Muscle of leg (tissue), 11 donors: Measurements from ENCODE around the gene TSPAN18. TPM values are rescaled to one million over a fixed set of nuclear protein-coding genes. Genes with fewer than 3 reads are reported as not detected.

Experiments used
- DNase-seq: peaks from one replicate; pipeline ENCODE4 v3.0.0; 2013
- H3K27ac ChIP-seq: one replicate; pipeline ENCODE4 v1.5.1; 2013; ENCODE audit warnings: mild to moderate bottlenecking, low read length, control low read depth
- H3K27me3 ChIP-seq: one replicate; pipeline ENCODE4 v1.6.1; 2013; ENCODE audit warnings: low read length; ENCODE audit not compliant: control insufficient read depth, insufficient read depth
- H3K36me3 ChIP-seq: one replicate; pipeline ENCODE4 v1.6.1; 2013; ENCODE audit warnings: low read length; ENCODE audit not compliant: control insufficient read depth, insufficient read depth
- H3K4me1 ChIP-seq: one replicate; pipeline ENCODE4 v1.6.1; 2013; ENCODE audit warnings: low read length; ENCODE audit not compliant: control insufficient read depth, insufficient read depth
- H3K4me3 ChIP-seq: one replicate; pipeline ENCODE4 v1.5.1; 2013; ENCODE audit warnings: low read length, control low read depth
- H3K9me3 ChIP-seq: replicated peaks from 2 replicates; pipeline ENCODE4 v1.6.1; 2013; ENCODE audit warnings: low read depth, low read length; ENCODE audit not compliant: control insufficient read depth
- WGBS: methylation state at CpG from one replicate; pipeline ENCODE4 v1.1.5; 2013; ENCODE audit warnings: missing lambda C conversion rate; ENCODE audit not compliant: insufficient coverage; 5-methylcytosine and 5-hydroxymethylcytosine counted together
- polyA plus RNA-seq, 8 donors: library from polyadenylated mRNA; unstranded; fragments of 120-200 nt; gene quantifications; one replicate each; pipeline versions ENCODE4 v1.2.1 to v1.2.3, GENCODE V29; 2013; ENCODE audit warnings: inconsistent platforms in 1 of 8, low replicate concordance in 1 of 8; ENCODE audit not compliant: insufficient read length in 8 of 8, insufficient read depth in 1 of 8
- total RNA-seq: library from RNA; stranded (reverse); fragments of 120-200 nt; gene quantifications from one replicate; pipeline ENCODE4 v1.2.4, GENCODE V29; 2013

TSPAN18 gene
- total and polyA plus RNA-seq, 9 donors: 15.2 to 63.9 (median 44.0) TPM

DNA sequence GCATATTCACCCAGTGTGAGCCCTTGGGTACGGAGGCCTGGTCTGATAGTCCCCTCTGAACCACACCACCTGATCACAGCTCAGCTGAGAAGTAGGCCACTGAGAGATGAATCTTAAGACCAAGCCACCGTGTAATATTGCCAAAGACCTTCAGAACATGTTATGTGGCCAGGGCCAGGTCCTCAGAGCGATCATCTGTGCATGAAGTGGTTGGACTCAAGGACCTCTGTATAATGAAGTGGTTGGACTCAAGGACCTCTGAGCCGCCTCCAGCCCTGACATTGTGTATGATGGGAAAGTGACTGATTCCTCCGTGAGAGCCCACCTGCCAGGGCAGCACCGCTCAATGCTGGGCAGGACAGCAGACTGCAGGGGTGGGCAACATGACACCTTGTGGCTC, 153.7 kb downstream of the TSPAN18 start:
- WGBS: 72% methylated on average over 5 of the region's 6 CpGs

GRCh38 chr11:44880953-44881352, 154.2 kb downstream of the TSPAN18 start:
- peaks cover 13% of the 10 kb centered on the region for H3K27me3 ChIP-seq
- no peak overlapping the region for H3K4me3 ChIP-seq
- H3K4me1 ChIP-seq: peaks cover 38% of the 10 kb centered on the region
- no peak for DNase-seq
- no peaks in the 10 kb centered on the region for H3K36me3 ChIP-seq
- H3K9me3 ChIP-seq: no peaks in the 10 kb centered on the region
- WGBS: 86% methylated on average over 1 of the region's 4 CpGs
- no peak overlapping the region for H3K27ac ChIP-seq

More for the DNA sequence above, 153.7 kb downstream of the TSPAN18 start:
- DNase-seq: no peak
- H3K36me3 ChIP-seq: no peaks in the 10 kb centered on the region
- H3K9me3 ChIP-seq: no peaks in the 10 kb centered on the region
- H3K27me3 ChIP-seq: peaks cover 13% of the 10 kb centered on the region
- no peak overlapping the region for H3K4me3 ChIP-seq
- H3K27ac ChIP-seq: no peak overlapping the region
- H3K4me1 ChIP-seq: peaks cover 33% of the 10 kb centered on the region

GRCh38 chr11:44883277-44883676, 156.5 kb downstream of the TSPAN18 start:
- Histone ChIP-seq H3K9me3 (no peaks in the 10 kb centered on the region), H3K36me3 (no peaks in the 10 kb centered on the region), H3K4me1 (peaks cover 41% of the 10 kb centered on the region), H3K27ac (no peak overlapping the region), H3K27me3 (peaks cover 5% of the 10 kb centered on the region), H3K4me3 (no peak overlapping the region)
- 60% methylated on average over 4 of the region's 6 CpGs for WGBS
- DNase-seq: no peak

DNA sequence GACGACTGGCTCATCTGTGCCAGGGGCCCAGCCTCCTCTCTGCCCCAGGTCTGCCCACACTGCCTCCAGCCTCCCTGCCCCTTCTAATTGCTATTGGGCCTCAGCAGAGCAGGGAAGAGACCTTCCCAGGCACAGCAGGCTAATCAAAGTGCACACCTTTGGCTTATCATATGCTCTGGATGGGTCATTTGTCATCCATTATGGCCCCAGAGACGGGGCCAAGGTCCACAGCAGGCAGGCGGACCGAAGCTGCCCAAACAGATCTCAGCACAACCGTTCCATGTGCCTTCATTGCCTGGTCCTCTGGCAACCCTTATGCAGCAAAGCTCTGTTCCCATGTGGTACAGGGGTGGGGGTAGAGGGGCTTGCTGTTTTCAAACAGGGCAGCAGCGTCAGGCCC, 157.3 kb downstream of the TSPAN18 start:
- no peaks in the 10 kb centered on the region for H3K36me3 ChIP-seq
- no peak for DNase-seq
- no peaks in the 10 kb centered on the region for H3K9me3 ChIP-seq
- H3K4me1 ChIP-seq: peaks cover 39% of the 10 kb centered on the region
- H3K4me3 ChIP-seq: no peak overlapping the region
- H3K27ac ChIP-seq: no peak overlapping the region
- 69% methylated on average over 2 of the region's 6 CpGs for WGBS
- H3K27me3 ChIP-seq: peaks cover 5% of the 10 kb centered on the region

DNA sequence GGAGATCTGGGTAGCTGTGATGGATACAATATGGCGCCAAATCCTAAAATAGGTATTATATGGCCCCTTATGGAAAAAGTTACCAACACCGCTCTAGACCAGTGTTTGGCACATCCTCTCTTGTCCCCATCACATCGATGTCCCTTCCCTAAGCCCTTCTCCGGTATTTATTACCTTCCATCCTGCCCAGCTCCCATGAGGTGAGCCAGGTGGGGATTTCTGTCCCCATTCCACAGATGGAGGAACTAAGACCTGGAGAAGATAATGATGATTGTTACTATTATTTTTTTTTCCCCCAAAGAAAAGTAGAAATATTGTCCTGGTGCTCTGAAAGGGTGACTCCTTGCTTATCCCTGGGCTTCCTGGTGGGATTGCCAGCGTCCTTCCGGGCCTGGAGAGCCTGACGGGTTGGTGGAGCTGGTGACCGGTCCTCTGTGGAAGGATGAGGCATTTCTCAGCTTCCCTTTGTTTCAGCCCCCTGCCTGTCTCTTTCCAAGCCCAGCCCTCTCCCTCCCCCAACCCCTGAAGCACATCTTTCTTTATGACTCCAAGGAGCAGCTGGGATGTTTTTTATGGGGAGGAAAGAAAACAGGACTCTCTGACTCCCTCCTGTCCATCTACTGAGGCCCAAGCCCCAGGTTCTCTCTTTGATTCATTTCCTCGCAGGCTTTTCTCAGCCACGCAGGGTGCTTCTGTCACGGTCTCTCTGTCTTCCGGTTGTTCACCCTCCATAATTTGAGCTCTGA, 158.5 kb downstream of the TSPAN18 start:
- no peak overlapping the region for H3K4me3 ChIP-seq
- no CpG with 5 or more reads among the region's 12 CpGs for WGBS
- H3K9me3 ChIP-seq: no peaks in the 10 kb centered on the region
- DNase-seq: peak; percentile 57
- no peak overlapping the region for H3K27ac ChIP-seq
- H3K4me1 ChIP-seq: peaks cover 39% of the 10 kb centered on the region
- H3K27me3 ChIP-seq: peaks cover 3% of the 10 kb centered on the region
- H3K36me3 ChIP-seq: no peaks in the 10 kb centered on the region

DNA sequence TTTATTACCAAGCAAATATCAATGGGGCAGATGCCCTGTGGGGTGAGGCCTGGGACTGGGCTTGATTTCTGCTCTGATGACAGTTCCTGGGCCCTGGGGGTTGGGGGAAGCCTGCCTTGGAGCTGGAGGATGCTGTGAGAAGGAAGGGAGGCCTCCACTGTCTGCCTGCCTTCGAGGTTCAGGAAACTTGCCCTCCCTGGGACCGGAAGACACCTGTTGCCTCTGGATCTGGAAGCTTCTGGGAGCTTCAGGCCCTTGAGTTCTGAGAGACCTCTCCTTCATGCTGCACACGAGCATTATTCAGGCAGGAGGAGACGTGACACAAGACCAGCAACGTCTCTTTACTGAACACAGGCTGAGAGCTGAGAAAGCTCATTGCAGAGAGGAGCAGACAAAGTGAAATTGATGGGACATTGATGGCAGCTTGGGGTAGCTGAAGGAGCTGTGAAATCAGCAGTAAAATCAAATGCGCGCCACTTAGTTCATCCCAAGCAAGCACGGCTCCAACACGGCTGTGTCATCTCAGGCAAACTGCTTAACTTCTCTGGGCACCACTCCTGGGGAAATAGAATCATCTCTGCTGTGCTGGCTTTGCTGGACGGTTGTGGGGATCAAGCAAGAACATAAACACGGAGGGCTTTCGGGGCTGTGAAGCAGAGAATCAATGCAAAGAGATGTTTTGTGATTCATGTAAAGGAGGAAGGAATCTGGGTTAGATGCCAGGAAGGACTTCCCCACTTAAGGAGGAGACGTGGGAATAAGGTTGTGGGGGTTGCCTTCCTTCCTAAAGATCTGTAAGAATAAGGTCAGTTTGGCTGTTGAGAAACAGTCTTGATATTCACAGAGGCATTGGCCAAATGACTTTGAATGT, 159.4 kb downstream of the TSPAN18 start:
- H3K4me1 ChIP-seq: peaks cover 39% of the 10 kb centered on the region
- peaks cover 3% of the 10 kb centered on the region for H3K27me3 ChIP-seq
- peak overlapping the region; percentile 32 for H3K27ac ChIP-seq
- DNase-seq: no peak
- no peak overlapping the region for H3K4me3 ChIP-seq
- no peaks in the 10 kb centered on the region for H3K9me3 ChIP-seq
- H3K36me3 ChIP-seq: no peaks in the 10 kb centered on the region
- 49% methylated on average over 12 of the region's 13 CpGs for WGBS

GRCh38 chr11:44886790-44887140, 160.0 kb downstream of the TSPAN18 start:
- peaks cover 39% of the 10 kb centered on the region for H3K4me1 ChIP-seq
- H3K4me3 ChIP-seq: no peak overlapping the region
- H3K27me3 ChIP-seq: peaks cover 3% of the 10 kb centered on the region
- 29% methylated on average over 1 of the region's 3 CpGs for WGBS
- no peaks in the 10 kb centered on the region for H3K36me3 ChIP-seq
- H3K27ac ChIP-seq: peak overlapping the region; percentile 64
- DNase-seq: peak; percentile 91
- no peaks in the 10 kb centered on the region for H3K9me3 ChIP-seq

DNA sequence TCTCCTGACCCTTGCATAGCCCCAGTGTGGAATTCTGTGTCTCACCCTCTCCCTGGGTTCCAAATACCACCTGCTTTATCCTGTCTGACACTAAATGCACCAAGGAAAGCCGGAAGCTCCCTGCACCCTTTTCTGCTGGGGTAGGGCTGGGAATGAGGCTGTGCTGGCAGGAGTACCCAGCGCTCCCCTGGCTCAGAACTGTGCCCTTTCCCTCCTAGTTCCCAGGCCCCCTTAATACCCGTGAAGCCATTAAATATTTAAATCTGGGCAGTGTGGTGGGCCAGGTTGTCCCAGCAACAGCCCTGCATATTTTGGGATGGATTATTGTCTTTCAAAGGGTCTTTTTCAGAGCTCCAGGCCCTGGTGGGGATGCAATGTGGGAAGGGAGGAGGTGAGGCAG, 160.9 kb downstream of the TSPAN18 start:
- H3K36me3 ChIP-seq: no peaks in the 10 kb centered on the region
- H3K27me3 ChIP-seq: peaks cover 3% of the 10 kb centered on the region
- no CpG with 5 or more reads among the region's 3 CpGs for WGBS
- H3K4me1 ChIP-seq: peaks cover 40% of the 10 kb centered on the region
- no peaks in the 10 kb centered on the region for H3K9me3 ChIP-seq
- no peak overlapping the region for H3K27ac ChIP-seq
- H3K4me3 ChIP-seq: no peak overlapping the region
- no peak for DNase-seq

DNA sequence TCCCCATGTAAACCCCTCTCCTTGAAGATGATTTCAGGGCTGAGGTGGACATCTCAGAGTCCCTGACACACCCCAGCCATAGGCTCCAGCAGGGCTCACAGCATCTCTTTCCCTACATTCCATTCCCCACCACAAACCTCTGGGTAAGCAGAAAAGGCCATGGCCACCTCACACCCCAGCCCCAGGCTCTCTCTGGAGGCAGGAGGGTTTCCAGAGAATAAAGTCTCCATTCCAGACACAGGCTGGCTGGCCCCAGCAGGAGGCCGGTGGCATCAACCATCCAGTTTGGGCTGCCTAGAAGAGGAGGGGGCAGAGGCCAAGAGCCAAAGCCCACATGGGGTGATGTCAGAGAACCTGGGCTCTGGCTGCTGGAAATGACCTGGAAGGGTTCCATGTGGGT, 162.5 kb downstream of the TSPAN18 start:
- Histone ChIP-seq H3K27ac (no peak overlapping the region), H3K36me3 (no peaks in the 10 kb centered on the region), H3K4me1 (peaks cover 57% of the 10 kb centered on the region), H3K27me3 (peaks cover 2% of the 10 kb centered on the region), H3K4me3 (no peak overlapping the region), H3K9me3 (no peaks in the 10 kb centered on the region)
- DNase-seq: no peak
- WGBS: 86% methylated on average over 1 of the region's 1 CpG

GRCh38 chr11:44892843-44893242, 166.1 kb downstream of the TSPAN18 start:
- DNase-seq: no peak
- 100% methylated on average over 3 of the region's 7 CpGs for WGBS
- H3K36me3 ChIP-seq: peaks cover 2% of the 10 kb centered on the region
- H3K27me3 ChIP-seq: no peaks in the 10 kb centered on the region
- peaks cover 29% of the 10 kb centered on the region for H3K4me1 ChIP-seq
- H3K4me3 ChIP-seq: no peak overlapping the region
- peak overlapping the region; percentile 4 for H3K27ac ChIP-seq
- H3K9me3 ChIP-seq: no peaks in the 10 kb centered on the region
